GM19324 (cell line): ENCODE data around the gene CNTNAP2.

Experiments used
- ATAC-seq: cut with Tn5 transposase; IDR thresholded peaks from one replicate; pipeline ENCODE4 v1.9.1; 2021; ENCODE audit warnings: mild to moderate bottlenecking, moderate library complexity; ENCODE audit not compliant: unreplicated experiment, low FRiP score

CNTNAP2 gene

GRCh38 chr7:146956853-146957252, 840.3 kb downstream of the CNTNAP2 start:
- no peak for ATAC-seq

DNA sequence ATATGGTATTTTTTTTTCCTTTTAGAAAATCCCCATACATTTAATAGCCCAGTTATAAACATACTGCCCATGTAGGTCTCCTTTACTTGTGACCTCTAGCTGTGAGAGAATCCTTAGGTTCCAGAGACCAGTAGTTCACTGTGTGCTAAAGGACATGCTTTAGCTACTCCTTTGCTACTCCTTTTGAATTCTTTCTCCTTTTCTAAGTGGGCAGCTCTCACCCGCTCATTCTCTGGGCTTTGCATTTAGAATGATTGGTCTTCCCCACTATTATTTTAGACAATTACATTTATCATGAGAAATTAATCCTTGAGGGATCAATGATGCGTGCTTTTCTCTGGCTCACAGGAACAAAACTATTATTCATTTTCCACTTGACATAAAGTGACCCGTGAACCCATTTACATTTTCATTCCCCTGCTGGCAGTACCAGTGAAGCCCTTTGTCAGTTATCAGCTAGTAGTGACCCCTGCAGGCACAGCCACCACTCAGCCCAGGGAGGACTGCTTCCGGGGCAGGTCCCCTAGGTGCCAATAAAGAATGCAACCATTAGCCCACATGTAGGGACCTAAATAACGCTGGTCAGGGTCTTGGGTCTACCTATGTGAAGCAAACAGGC, 844.3 kb downstream of the CNTNAP2 start:
- ATAC-seq = no peak

GRCh38 chr7:146961617-146962016, 845.0 kb downstream of the CNTNAP2 start:
- no peak for ATAC-seq

- no peak for ATAC-seq
Observed at GRCh38 chr7:146966274-146966673, 849.7 kb downstream of the CNTNAP2 start.

DNA sequence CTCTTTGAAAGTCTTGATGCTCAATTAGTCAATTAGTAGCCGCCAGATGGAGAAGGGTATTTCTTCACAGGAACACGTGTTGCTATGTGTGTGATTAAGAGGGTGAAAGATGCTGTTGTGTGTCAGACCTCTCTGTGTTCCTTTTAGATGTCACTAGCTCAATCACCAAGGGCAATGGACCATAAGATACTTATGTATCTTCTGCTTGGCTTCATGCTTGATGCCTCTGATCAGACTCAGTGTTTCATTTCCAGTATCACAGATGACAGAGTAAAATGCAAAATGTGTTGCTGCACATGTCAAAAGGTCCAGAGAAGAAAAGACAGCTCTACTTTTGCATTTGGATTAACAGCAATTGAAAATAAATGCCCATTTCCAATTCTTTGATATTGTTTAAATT, 865.9 kb downstream of the CNTNAP2 start:
- no peak for ATAC-seq

- ATAC-seq = no peak
Observed at GRCh38 chr7:146991596-146991995, 875.0 kb downstream of the CNTNAP2 start.

DNA sequence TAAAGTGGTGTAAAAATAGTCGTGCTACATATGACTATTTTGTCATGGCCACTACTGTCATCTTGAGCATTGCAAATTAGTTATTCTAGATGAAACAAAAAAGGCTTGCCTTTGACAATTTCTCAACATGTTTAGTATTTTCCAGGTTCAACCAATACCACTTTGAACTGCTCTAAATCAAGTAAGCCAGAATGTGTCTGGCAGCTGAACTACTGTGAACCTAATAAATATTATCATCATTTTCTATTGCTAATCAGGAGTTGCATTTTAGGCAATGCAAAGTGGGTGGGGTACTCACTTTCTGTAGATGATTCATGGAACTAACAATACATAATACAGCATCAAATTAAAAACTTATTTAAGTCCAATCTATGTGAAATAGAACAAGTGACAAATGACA, 877.2 kb downstream of the CNTNAP2 start:
- no peak for ATAC-seq

GRCh38 chr7:147008530-147008929, 891.9 kb downstream of the CNTNAP2 start:
- no peak for ATAC-seq

DNA sequence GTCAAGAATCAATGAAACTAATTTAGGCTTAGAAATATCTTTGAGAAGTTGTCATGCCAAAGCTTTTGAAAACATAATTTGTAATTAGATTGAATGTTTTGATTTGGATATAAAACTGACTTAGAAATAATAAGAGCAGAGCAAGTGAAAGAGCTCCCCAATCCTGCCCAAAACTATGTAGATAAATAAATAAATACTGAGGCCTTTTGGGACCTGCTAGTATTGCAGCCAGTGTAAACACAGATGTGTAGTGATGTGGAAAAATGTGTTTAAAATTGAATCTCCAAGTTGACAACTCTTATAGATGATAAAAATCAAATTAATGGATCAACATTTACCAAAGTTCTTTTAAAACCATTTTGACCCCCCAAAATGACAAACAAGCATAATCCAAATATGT, 896.1 kb downstream of the CNTNAP2 start:
- ATAC-seq = no peak

GRCh38 chr7:147013825-147014224, 897.2 kb downstream of the CNTNAP2 start:
- ATAC-seq = no peak

DNA sequence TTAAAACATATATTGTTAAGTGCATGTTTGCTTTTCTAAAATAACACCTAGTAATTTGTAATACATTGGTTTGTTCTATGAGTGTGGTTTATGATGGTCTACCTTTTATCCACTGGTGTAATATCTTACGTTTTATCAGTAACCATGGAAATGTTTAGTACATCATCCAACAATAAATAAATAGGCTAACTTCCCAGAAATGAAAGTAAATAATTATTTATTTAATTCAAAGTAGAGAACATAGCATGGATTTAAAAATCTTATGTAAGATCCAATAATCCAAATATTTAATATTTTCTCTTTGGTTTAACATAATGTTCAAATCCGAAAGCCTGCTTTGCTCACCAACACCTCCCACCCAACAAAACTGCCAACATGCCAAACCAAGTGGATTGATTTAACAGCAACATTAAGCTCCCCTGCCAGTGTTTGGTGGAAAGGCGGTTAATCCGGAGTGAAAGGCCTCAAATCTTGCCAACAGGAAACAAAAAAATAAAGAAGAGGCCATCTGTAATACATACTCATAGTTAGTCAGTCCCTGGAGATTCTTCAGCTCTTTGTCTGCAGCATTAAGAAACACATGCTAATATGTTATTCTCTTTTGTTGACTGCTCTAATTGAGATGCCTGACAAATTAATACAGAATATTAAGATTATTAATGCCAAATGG, 897.8 kb downstream of the CNTNAP2 start:
- ATAC-seq = no peak

GRCh38 chr7:147015999-147016398, 899.4 kb downstream of the CNTNAP2 start:
- no peak for ATAC-seq

GRCh38 chr7:147022056-147022455, 905.5 kb downstream of the CNTNAP2 start:
- ATAC-seq = no peak

DNA sequence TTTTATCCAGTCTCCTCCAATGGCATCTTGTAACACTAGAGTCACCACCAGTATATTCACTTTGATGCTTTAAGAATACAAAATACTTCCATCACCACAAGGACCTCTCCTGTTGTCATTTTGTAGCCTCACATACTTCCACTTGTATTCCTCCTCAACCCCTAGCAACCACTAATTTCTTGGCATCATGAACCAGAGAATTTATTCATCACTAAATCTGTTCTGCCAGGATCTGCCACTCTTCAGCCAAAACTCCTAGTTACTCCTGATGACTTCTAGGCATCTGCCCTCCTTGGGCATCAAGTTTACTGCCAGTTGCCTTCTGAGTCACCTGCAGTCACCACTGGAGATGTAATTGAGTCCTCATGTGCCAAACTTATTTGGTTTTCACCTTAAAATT, 906.8 kb downstream of the CNTNAP2 start:
- no peak for ATAC-seq

- no peak for ATAC-seq
Observed at GRCh38 chr7:147029953-147030352, 913.4 kb downstream of the CNTNAP2 start.

GRCh38 chr7:147033641-147034040, 917.0 kb downstream of the CNTNAP2 start:
- ATAC-seq = no peak

- ATAC-seq = no peak
Observed at GRCh38 chr7:147041438-147041837, 924.8 kb downstream of the CNTNAP2 start.

GRCh38 chr7:147044941-147045340, 928.3 kb downstream of the CNTNAP2 start:
- ATAC-seq = no peak

DNA sequence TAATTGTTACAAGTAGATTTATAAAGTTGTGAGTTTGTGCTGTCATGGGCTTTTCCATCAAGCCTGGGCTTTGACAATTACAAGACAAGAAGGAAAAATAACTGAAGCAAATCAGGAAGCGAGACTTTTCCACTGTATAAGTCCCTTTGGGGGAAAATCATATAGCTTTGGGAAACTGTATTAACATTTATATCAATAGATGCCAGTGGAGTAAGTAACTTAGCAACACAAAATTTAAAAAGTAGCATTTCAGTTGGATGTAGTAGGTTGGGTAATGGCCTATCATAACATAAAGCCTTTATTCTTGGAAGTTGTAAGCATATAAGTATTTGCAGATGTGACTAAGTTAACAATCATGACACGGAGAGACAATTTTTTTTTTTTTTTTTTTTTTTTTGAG, 931.1 kb downstream of the CNTNAP2 start:
- ATAC-seq = no peak

- ATAC-seq = no peak
Observed at GRCh38 chr7:147048864-147049263, 932.3 kb downstream of the CNTNAP2 start.

- ATAC-seq = no peak
Observed at GRCh38 chr7:147052818-147053217, 936.2 kb downstream of the CNTNAP2 start.

GRCh38 chr7:147053746-147054145, 937.1 kb downstream of the CNTNAP2 start:
- no peak for ATAC-seq
